NCI-H510A treated with DMSO at 0.1 percent for 48 hours (cell line): ENCODE measurements around the gene TMEM8B.
A peak's percentile ranks its signal among the peaks of the same experiment; 100 is the strongest.

Experiments
- DNase-seq: peaks from one replicate; lab custom pipeline; 2025; lab: John Stamatoyannopoulos, UW

The TMEM8B gene

GRCh38 chr9:35812025-35812602, 16.9 kb upstream of the TMEM8B start, which contains the start of gene SPAG8:
SPAG8 (minus strand) TSS chr9:35812262; CDS start chr9:35812147, 115 bp downstream.
- DNase-seq, result peak; percentile 86

GRCh38 chr9:35813434-35814105, 15.5 kb upstream of the TMEM8B start:
- no peak for DNase-seq

- DNase-seq, result peak; percentile 29
Measured at GRCh38 chr9:35814106-35814840, 14.8 kb upstream of the TMEM8B start.

- DNase-seq, result peak; percentile 98
Measured at GRCh38 chr9:35814841-35815543, 14.0 kb upstream of the TMEM8B start, which contains the start of gene HINT2. HINT2 (minus strand) TSS chr9:35815042; CDS start chr9:35814979, 63 bp downstream.

GRCh38 chr9:35816708-35817107, 12.3 kb upstream of the TMEM8B start:
- DNase-seq, result no peak

GRCh38 chr9:35818341-35818740, 10.7 kb upstream of the TMEM8B start:
- DNase-seq, result no peak

- DNase-seq, result no peak
Measured at GRCh38 chr9:35820076-35820475, 9.0 kb upstream of the TMEM8B start.

- no peak for DNase-seq
Measured at GRCh38 chr9:35822926-35823325, 6.1 kb upstream of the TMEM8B start.

GRCh38 chr9:35826071-35826701, 2.8 kb upstream of the TMEM8B start:
- DNase-seq, result peak; percentile 39

- no peak for DNase-seq
Measured at GRCh38 chr9:35827486-35827885, 1.5 kb upstream of the TMEM8B start.

GRCh38 chr9:35828716-35829083, 328 bp upstream of the TMEM8B start, which contains the start of gene FAM221B:
FAM221B (minus strand) TSS chr9:35828732; CDS start chr9:35826161, 2,571 bp downstream.
- no peak for DNase-seq

- DNase-seq, result no peak
Measured at GRCh38 chr9:35829764-35830096, 702 bp downstream of the TMEM8B start.

- DNase-seq, result no peak
Measured at GRCh38 chr9:35831040-35831439, 2.0 kb downstream of the TMEM8B start.

- no peak for DNase-seq
Measured at GRCh38 chr9:35832814-35833213, 3.8 kb downstream of the TMEM8B start.

GRCh38 chr9:35834260-35835215, 5.5 kb downstream of the TMEM8B start:
- no peak for DNase-seq

- DNase-seq, result no peak
Measured at GRCh38 chr9:35835216-35835632, 6.2 kb downstream of the TMEM8B start.

- no peak for DNase-seq
Measured at GRCh38 chr9:35835766-35836165, 6.7 kb downstream of the TMEM8B start.

- no peak for DNase-seq
Measured at GRCh38 chr9:35836595-35836994, 7.6 kb downstream of the TMEM8B start.

- DNase-seq, result no peak
Measured at GRCh38 chr9:35839926-35840325, 10.9 kb downstream of the TMEM8B start.

GRCh38 chr9:35840881-35841644, 12.0 kb downstream of the TMEM8B start:
- DNase-seq, result no peak
